HG02943 (cell line): ENCODE data around the gene ALDH3A1.

Source experiments
- ATAC-seq: cut with Tn5 transposase; IDR thresholded peaks from one replicate; pipeline ENCODE4 v1.9.1; 2021; ENCODE audit warnings: mild to moderate bottlenecking, low read depth, moderate library complexity; ENCODE audit not compliant: unreplicated experiment

The ALDH3A1 gene

GRCh38 chr17:19705771-19706770 is 42.0 kb downstream of the ALDH3A1 start:
- ATAC-seq = no peak

GRCh38 chr17:19705201-19705600 is 42.9 kb downstream of the ALDH3A1 start:
- ATAC-seq = no peak

- no peak for ATAC-seq
These were observed 44.1 kb downstream of the ALDH3A1 start for GRCh38 chr17:19703828-19704613.

- no peak for ATAC-seq
These were observed 44.8 kb downstream of the ALDH3A1 start for GRCh38 chr17:19703106-19703827.

- no peak for ATAC-seq
These were observed 45.9 kb downstream of the ALDH3A1 start for GRCh38 chr17:19702217-19702641.
